ENCODE results near the gene ADD1.

ADD1 gene

DNA sequence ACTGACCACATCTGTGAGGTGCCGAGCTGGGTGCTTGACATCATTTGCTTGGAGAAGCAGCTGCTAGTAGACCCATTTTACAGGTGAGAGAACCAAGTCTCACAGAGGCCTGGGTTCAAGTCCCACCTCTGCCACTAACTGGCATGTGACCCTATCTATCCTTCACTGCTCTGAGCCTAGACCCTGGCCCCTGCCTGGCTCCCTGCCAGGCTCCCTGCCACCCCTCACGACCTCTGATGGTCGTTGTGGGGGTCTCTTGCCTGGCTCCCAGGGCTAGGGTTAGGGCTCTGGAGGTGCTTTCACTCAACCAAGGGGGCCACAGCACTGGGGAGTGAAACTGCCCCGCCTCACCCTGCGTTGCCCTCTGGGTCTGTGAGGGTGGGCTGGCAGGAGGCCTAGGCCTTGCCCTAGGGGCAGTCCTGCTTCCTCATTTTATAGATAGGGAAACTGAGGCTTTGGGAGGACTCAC, 7.2 kb upstream of the ADD1 start:
- DNase-seq, result no peak

DNA sequence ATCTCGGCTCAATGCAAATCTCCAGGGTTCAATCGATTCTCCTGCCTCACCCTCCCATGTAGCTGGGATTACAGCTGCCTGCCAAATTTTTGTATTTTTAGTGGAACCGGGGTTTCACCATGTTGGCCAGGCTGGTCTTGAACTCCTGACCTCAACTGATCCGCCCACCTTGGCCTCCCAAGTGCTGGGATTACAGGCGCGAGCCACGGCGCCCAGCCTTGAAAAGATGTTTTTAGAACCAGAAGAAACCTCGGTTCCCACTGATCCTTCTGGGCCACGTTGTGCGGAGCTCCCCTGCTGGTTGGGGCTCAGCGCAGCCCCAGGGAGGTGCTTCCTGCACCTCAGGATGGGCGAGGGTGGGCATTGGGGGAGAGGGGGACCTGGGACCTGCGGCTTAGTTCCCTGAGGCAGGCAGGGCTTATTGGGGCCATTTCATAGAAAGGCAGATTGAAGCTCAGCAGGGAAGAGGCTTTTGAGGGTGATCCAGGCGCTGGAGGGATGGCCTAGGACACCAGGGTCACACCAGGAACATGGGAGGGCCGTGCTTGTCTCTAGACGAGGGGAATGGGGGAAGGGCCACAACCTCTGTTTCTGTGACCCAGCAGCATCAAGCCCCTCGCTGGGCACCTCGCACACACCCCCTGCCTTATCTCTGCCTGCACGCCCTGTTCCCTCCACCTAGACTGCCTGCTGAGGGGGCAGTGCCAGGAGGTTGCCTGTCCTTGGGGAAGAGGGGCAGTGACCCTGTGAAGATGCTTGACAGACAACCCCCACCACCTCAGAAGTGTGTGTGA, 6.3 kb upstream of the ADD1 start:
- DNase-seq, result no peak

DNA sequence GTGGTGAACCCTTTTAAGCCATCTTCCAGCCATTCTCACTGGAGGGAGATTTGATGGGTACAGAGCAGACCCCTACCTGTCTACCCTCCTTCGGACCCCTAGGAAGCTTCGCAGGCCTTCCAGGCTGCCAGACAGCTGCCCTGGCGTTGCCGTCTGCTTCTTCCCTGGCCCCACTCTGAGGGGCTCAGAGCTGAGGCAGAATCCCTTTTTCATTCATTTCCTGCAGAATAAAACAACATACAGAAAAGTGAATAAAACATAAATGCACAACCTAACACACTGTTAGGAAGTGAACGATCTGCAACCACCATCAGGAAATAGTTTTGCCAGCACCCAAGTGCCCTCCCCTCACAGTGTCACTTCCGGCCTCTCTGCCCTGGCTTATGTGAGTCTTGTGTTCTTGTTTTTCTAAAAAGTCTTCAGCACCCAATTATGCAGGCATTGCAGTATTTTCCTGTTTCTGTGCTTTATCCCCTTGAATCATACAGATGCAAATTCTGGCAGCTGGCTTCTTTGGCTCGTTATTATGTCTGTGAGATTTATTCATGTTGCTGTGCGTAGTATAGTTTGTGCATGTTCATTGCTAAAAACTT, 5.6 kb upstream of the ADD1 start:
- DNase-seq, result no peak

DNA sequence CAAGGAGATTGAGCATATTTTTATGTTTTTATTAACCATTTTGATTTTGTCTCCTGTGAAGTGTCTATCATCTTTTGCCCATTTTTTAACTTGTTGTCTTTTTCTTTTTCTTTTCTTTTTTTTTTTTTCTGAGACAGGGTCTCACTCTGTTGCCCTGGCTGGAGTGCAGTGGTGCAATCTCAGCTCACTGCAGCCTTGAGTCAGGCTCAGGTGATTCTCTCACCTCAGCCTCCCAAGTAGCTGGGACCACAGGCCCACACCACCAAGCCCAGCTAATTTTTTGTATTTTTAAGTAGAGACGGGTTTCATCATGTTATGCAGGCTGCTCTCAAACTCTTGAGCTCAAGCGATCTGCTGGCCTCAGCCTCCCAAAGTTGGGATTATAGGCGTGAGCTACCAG, 4.6 kb upstream of the ADD1 start:
- no peak for DNase-seq

DNA sequence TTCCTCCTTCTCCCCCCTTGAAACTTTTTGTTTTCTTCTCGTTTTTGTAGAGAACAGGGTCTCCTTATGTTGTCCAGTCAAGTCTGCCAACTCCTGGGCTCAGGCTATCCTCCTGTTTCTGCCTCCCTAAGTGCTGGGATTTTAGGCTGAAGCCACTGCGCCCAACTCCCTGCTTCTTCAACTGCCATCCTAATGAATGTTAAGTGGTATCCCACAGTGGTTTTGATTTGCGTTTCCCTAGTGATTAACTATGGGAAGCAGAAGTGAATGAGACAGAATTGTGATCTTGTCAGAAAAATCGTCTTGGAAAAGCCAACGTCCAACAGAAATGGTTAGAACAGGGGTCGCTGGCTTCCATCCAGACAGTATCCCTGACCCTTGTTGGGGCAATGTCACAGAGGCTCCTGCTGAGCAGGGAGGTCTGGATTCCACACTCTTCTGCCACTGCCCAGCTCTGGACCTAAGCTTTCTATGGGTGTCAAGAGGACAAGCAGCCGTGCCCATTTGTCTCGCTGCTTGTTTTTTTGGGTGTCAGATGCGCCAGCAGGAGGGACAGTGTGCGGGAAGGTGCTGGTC, 869 bp upstream of the ADD1 start:
- DNase-seq, result no peak

DNA sequence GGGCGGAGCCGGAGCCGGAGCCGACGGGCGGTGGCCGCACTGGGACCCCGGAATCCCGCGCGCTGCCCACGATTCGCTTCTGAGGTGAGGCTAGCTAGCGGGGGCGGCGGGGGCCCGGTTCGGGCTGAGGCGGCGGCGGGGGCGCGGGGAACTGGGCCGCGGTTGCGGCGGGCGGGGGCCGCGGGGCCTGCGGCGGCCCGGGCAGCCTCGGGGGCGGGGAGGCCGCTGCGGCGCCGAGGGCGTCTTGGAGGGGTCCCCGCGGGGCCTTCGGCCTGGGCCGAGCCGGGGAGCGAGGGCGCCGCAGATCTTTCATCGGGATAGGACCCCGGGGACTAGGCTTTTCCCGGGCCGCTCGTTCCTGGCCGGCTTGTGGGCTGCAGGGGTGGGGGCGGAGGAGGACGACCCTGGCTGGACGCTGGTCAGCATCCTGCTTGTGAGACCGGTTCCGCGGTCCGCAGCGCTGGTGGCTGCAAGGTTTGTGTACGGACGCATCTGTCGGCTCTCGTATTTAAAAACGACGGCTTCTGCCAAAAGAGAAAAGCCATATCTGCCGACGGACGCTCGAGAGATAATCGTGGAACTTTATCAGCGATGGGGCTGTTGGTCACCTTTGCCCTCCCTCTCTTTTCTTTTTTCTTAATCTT, 419 bp downstream of the ADD1 start:
- no peak for DNase-seq

DNA sequence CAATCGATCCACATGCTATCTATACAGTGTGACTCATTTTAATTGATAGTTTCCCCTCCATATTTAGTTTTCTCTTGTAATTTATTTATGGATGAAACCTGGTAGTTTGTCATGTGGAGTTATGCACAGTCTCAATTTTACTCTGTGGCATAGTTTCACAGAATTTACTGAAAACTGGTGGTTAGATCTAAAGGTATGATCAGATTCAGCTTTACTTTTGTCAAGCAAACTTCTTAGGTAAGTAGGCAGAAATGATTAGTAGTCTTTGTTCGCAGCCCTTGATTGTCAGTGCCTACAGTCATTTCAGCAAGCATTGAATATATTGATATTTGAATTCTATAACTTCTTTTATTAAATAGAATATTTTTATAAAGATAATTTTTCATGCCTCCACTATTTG, 2.5 kb downstream of the ADD1 start:
- DNase-seq, result no peak

DNA sequence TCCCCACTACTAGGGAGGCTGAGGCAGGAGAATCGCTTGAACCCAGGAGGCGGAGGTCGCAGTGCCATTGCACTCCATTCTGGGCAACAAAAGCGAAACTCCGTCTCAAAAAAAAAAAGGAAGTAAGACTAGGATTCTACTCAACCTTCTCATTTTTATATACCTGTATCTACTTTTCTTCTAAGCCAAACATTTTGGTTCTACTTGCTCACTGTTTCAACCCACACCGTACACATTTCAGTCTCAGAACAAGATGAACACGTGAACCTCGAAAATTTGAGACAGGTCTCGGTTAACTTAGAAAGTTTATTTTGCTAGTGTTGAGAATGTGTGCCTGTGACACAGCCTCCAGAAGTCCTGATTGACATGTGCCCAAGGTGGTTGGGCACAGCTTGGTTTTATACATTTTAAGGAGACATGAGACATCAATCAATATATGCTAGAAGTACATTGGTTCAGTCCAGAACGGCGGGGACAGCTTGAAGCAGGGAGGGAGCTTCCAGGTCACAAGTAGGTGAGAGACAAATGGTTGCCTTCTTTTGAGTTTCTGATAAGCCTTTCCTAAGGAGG, 3.7 kb downstream of the ADD1 start:
- DNase-seq, result no peak

DNA sequence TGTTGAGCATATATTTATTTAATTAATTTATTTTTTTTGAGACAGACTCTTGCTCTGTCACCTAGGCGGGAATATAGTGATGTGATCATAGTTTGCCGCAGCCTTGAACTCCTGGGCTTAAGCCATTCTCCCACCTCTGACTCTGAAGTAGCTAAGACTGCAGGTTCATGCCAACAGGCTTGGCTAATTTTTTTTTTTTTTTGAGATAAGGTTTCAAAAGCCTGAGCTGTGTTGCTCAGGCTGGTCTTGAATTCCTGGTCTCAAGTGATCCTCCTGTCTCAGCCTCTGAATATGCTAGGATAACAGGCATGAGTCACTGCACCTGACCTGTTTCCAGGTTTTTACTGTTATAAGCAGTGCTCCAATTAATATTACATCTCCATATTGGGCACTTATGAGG, 4.8 kb downstream of the ADD1 start:
- no peak for DNase-seq

DNA sequence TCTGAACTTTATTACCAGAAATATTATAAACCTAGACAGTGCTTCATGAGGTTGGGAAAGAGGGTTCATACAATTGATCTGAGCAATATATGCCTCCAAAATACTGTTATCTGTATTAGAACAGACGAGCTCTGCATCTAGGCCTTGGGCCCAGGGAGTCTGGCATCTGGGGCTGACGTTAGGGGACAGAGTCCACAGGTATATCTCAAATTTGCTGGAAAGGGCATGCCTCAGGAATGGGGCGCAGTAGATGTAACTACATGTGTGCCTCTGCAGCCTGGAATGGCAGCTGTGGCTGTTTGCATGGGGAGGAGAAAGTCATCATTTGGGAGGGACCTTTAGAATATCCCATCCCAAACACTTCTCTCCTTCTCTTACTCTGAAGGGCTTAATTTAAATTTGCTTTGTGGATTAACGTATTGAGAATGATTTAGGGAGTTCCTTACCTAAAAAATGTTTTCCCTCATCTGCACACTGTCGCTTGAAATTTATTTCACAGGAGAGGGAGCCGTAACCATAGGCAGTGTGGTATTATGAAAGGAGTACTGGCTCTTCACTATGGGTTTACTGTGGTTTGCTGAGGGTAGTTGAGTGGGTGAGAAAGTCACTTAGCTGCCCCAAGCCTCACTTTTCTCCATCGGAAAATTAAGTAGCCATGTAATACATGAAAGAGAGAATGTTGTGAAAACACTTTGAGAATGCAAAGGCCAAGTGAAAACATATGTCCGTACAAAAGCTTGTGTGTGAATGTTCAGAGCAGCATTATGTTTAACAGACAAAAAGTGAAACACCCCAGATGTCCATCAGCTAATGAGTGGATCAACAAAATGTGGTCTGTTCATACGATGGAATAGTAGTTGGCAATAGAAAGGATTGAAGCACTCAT, 5.9 kb downstream of the ADD1 start:
- no peak for DNase-seq

DNA sequence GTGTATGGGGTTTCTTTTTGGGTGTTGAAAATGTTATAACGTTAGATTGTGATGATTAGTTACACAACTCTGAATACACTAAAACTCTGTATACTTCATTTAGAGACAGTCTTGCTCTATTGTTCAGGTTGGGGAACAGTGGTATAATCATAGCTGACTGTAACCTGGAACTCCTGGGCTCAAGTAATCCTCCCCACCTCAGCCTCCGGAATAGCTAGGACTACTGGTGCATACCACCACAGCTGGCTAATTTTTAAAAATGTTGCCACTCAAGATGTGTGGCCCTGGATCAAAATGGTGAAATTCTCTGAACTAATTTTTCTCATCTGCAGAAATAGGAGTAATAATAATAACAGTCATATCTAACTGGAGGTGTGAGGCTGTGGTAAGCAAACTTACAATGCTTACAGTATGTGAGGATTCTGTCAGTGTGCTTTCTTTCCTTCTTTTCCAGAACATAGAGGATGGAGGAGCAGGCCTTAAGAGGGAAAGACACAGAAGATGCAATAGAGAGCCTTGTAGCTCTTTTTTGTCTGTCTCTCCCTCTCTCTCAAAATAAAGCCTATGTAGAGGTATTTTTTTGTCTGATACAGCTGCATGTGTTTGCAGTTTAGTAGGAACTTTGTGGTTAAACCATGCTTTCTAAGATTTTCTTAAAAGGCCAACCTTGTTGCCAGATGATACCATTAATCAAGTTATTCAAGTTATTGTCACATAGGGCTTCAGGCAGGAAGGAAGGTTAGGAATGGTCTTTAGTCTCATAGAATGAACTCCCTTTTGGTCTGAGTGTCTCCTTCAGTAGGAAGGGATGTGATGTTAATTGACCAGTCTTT, 7.5 kb downstream of the ADD1 start:
- DNase-seq, result no peak

DNA sequence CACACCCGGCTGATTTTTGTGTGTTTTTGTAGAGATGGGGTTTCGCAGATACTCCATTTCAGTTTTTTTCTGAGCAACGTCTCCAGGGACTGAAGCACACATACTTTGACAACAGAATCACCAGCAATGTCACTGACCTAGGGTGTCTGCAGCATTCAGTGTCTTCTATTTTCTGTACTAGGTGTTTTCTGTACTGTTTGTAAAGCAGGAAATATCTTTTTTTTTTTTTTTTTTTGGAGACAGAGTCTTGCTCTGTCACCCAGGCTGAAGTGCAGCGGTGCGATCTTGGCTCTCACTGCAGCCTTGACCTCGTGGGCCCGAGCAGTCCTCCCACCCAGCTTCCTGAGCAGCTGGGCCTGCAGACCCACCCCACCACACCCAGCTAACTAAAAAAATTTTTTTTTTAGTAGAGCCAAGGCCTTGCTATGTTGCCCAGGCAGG, 8.9 kb downstream of the ADD1 start:
- no peak for DNase-seq

DNA sequence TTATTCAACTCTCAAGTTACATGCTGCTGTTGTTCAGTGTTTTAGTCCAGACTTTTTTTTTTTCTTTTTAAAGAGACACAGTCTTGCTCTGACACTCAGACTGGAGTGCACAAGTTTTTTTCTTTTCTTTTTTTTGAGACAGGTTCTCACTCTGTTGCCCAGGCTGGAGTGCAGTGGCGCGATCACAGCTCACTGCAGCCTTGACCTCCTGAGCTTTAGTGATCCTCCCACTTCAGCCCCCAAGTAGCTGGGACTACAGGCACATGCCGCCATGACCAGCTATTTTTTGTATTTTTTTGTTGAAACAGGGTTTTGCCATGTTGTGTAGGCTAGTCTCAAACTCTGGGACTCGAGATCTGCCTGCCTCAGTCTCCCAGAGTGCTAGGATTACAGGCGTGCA, 11.9 kb downstream of the ADD1 start:
- DNase-seq, result no peak

DNA sequence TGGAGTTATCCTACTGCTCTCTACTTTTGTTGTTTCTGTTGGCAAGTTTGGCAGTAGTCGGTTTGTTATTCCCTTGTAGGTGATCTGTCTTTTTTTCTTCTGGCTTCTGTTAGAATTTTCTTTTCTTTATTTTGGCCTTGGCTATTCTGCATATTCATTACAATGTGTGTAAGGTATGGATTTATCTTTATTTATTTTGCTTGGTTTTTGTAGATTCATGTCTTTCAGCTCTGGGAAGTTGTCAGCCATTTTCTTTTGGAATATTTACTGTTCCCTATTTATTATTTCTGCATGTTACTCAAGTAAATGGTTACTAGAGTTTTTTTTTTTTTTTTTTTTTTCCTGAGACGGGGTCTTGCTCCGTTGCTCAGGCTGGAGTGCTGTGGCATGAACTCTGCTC, 12.6 kb downstream of the ADD1 start:
- DNase-seq, result no peak

DNA sequence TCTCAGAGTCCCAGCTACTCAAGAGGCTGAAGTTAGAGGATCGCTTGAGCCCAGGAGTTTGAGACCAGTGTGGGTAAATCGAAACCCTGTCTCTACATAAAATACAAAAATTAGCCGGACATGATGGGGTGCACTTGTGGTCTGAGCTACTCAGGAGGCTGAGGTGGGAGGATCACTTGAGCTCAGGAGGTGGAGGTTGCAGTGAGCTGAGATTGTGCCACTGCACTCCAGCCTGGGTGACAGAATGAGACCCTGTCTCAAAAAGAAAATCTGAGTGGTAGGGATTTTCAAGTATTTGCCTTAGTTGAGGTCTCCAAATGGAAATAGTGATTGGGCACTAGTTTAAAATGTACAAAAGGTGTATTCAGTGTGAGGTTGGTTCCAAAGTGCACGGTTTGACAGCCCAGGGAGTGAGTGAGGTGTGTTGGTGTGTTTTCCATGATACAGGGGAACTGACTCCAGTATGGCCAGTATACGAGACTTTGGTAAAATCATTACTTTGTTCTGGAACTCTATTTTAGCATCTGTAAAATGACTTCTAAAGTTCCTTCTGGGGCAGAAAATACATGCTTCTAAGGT, 13.8 kb downstream of the ADD1 start:
- no peak for DNase-seq

DNA sequence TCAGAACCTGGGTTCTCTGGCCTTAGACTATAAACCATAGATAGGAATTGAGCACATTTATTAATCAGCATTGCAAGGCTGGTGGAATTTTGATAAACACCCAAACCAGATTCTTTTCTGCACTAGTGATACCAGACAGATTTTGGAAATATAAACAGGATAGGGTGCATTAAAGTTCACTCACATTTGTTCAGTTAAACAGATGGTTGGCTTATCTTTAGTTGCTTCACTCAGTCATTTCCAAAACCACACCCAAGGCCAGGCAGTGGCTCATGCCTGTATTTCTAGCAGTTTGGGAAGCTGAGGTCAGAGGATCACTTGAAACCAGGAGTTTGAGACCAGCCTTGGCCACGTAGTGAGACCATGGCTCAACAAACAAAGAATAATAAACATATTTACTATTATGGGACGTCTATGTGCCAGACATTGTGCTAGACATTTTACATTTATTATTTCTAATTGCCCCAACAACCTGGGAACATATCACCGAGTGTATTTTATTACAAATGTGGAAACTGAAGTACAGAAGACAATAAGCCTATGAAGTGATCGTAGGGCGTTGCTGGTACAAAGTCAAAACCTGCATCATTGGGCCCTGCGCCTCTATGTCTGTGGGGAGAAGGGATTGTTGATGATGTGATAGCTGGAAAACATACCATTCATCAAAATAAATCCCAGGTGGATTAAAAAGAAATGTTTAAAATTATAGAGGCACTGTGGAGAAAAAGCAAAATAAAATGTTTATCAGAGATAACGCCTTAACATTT, 15.0 kb downstream of the ADD1 start:
- DNase-seq, result no peak

DNA sequence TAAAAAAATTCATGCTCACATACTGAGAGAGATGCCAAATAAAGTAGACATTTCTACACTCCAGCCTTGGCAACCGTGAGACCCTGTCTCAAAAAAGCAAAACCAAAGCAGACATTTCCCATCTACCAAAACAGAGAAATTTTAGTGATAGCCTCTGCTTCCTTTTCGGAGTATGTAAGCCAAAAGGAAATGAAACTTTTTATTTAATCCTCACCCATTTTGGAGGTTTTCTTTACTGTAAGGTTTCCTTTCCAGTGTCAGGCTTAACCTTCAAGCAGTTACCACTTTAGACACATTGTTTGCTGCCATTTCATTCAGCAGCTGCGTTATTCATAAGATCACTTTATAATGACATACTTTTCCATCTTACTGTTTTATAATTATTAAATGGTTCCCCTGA, 15.9 kb downstream of the ADD1 start:
- DNase-seq, result no peak

DNA sequence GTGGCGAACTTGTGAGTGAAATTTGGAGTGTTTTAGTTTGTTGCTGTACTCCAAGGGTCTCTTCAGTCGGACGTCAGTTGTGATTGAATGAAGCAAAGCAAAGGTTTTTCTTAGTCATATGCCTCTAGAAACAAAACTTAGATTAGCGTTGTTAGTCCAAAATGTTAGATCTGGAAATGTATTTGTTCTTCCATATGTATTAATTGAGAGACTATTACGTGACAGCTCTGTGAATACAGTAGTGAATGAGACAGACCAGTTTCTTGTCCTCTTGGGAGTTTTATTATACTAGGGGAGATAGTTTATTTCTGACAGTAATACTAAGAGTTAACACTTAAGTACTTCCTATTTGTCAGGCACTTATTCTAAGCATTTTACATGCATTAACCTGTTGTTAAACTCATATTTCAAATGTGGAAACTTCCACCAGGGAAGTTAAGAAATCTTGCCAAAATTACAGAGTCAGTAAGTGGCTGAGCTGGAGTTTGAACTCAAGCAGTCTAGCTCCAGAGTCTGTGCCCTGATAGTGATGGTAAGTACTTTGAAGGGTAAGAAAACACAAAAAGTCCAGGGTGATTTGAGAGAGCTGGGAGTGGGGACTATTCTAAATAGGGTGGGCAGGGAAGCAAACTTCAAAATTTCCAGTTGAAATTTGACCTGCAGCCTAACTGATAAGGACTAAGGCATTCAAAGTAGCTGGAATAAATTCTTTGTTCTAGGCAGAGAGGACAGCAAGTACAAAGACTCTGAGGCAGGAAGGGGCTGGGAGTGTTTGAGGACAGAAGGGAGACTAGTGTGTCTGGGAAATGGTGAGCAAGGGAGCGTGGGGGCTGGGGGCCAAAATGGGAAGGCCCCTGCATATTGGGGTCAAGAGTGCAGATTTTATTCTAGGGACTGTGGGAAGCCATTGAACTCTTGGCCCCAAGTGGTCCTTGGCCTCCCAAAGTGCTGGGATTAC, 17.0 kb downstream of the ADD1 start:
- DNase-seq, result no peak
